ENCODE measurements around the gene LCE1C. TPM values are rescaled to one million over a fixed set of nuclear protein-coding genes. Genes with fewer than 3 reads are reported as not detected.

LCE1C gene, protein sequence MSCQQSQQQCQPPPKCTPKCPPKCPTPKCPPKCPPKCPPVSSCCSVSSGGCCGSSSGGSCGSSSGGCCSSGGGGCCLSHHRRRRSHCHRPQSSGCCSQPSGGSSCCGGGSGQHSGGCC
- total RNA-seq, result 0.24 and 1.3 TPM in 2 replicates

DNA sequence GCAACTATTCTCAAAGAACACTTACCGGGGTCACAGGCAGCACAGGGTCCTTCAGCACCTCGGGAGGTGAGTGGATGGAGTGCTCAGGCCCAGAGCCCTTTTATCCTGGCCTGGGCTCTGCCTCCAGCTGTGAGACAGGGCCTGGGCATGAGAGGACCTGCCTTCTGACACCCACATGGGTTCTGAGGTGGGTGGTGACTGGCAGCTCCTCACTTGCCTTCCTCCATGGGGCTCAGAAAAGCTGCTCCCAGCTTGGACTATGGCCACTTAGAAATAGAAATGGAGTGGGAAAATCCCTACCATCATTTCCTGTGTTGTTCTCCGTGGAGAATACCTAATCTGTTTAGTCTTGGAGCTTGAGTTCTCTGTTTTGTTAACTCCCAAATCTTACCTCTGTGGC lies at the start of gene LCE1C:
TSS of gene LCE1C (minus strand) at position 76 of the 400 bp plus-strand sequence. CDS start 1,173 bp downstream, outside the sequence.

DNA sequence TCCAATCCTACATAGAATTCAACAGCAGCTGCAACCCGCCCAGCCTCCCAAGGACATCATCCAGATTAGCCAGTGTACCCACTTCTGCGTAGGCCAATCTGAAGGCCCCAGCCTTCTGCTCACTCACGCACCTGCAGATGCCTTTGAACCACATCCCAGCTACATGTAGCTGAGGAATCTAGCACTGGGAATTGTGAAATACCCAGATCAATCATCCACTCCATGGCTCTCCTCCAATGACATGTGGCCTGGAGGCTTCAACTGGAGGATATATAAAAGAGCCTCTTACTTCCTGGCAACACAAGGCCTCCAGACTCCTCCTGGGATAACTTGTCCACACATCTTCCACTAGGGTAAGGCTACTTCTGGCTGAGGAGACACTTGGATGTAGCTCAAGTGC lies 36.1 kb upstream of the LCE1C start, which contains the start of gene LCE6A:
TSS of gene LCE6A (plus strand) at position 301 of the 400 bp plus-strand sequence. CDS start 665 bp downstream, outside the sequence.

GRCh38 chr1:152827173-152827572 lies 20.7 kb upstream of the LCE1C start, which contains the start of gene LCE1A:
TSS of gene LCE1A (plus strand) at chr1:152827473. CDS start at chr1:152827473, 0 bp downstream.

DNA sequence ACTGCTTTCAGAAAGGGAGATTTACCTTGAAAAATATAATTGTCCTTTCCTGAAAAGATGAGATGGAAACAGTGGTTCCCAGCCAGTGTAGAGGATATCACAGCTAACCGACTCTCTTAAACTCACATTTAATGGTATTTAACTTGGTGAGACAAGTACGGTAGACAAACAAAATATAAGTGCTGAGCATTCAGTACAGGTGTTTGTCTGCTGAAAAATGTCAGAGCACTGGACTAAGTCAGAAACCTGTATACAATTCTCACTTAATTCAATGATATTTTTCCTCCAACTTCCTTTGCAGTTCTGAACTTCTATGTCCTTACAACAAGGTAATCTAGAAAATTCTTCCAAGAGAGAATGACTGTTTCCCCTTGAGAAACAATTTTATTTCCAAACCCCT lies 5.2 kb upstream of the LCE1C start, which contains the start of gene LCE1B:
TSS of gene LCE1B (plus strand) at position 301 of the 400 bp plus-strand sequence. CDS start 476 bp downstream, outside the sequence.

GRCh38 chr1:152796421-152796820 lies 10.0 kb downstream of the LCE1C start, which contains the start of gene LCE1D:
TSS of gene LCE1D (plus strand) at chr1:152796721. CDS start at chr1:152797795, 1,074 bp downstream.

DNA sequence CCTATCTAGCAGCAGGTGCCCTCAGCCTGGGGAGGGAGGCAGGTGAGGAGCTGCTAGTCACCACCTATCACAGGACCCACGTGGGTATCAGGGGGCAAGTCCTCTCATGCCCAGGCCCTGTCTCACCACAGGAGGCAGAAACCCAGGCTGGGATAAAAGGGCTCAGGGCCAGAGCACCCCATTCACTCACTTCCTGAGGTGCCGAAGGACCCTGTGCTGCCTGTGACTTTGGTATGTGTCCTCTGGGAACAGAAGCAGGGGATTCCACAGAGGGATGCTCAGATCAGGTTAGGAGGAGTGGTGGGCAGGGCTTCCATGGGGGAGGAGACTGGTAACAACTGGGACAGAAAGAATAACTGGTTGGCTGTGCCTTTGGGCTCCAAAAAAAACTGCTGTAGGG lies 20.4 kb downstream of the LCE1C start, which contains the start of gene LCE1E:
TSS of gene LCE1E (plus strand) at position 181 of the 400 bp plus-strand sequence. CDS start 1,043 bp downstream, outside the sequence.

DNA sequence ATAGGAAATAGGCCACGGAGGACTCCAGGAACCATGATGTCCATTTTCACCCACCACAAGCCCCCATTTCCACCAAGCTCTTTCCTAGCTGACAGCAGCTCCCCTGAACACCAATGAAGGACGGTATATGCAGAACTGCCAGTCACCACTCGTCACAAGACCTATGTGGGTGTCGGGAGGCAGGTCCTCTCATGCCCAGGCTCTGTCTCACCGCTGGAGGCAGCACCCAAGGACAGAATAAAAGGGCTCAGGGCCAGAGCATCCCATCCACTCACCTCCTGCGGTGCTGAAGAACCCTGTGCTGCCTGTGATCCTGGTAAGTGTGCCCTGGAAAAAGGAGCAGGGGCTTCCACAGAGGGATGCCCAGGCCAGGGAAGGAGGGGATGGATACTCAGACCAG lies 31.6 kb downstream of the LCE1C start, which contains the start of gene LCE1F:
TSS of gene LCE1F (plus strand) at position 266 of the 400 bp plus-strand sequence. CDS start 1,232 bp downstream, outside the sequence.

DNA sequence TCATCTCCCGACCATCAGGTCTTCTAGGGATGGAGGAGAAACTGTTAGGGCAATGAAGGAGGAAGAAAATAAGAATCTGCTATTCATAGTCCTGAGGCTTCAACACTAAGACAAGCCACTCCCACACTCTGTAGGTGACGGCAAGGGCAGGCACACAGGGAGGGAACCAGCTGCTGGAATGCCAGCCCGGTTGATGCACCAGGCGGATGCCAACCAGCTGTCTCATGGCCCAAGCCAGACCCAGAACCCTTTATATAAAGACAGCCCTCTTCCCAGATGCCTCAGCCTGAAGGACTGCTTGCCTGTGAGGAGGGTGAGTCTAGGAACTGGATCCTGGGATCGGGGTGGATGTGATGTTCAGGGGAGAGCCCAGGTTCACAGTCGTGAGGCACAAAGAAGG lies 48.7 kb downstream of the LCE1C start, which contains the start of gene KPRP:
TSS of gene KPRP (plus strand) at position 279 of the 400 bp plus-strand sequence. CDS start 1,564 bp downstream, outside the sequence.

Other genes starting within 250 kb of the LCE1C start
- gene LCE3E, start 239.9 kb downstream of the LCE1C start, total RNA-seq, result 0.48 TPM in 1 of 2 replicates, not detected in the other
- gene LCE3D, start 226.1 kb downstream of the LCE1C start, total RNA-seq, result not detected in 2 replicates
- gene LCE3C, start 206.4 kb downstream of the LCE1C start, total RNA-seq, result not detected in 2 replicates
- not detected in 2 replicates for gene LCE3B, start 192.8 kb downstream of the LCE1C start, total RNA-seq
- not detected in 2 replicates for gene LCE3A, start 183.5 kb downstream of the LCE1C start, total RNA-seq
- gene LCE2D, start 143.3 kb downstream of the LCE1C start, total RNA-seq, result not detected in 2 replicates
- not detected in 2 replicates for gene LCE2C, start 131.4 kb downstream of the LCE1C start, total RNA-seq
- gene LCE2B, start 120.5 kb downstream of the LCE1C start, total RNA-seq, result not detected in 2 replicates
- not detected in 2 replicates for gene LCE2A, start 108.3 kb downstream of the LCE1C start, total RNA-seq
- not detected in 2 replicates for gene LCE4A, start 98.5 kb downstream of the LCE1C start, total RNA-seq
- gene KPRP, start 48.6 kb downstream of the LCE1C start, total RNA-seq, result under 0.01 TPM in 1 of 2 replicates, not detected in the other
- gene LCE1F, start 31.5 kb downstream of the LCE1C start, total RNA-seq, result not detected in 2 replicates
- gene LCE1E, start 20.4 kb downstream of the LCE1C start, total RNA-seq, result 0.24 TPM in 1 of 2 replicates, not detected in the other
- gene LCE1D, start 9.9 kb downstream of the LCE1C start, total RNA-seq, result not detected in 2 replicates
- not detected in 2 replicates for gene LCE1B, start 5.3 kb upstream of the LCE1C start, total RNA-seq
- not detected in 2 replicates for gene LCE1A, start 20.8 kb upstream of the LCE1C start, total RNA-seq
- gene LCE6A, start 36.2 kb upstream of the LCE1C start, total RNA-seq, result not detected in 2 replicates
- gene LCE7A, start 53.3 kb upstream of the LCE1C start, total RNA-seq, result not detected in 2 replicates
- not detected in 2 replicates for gene SMCP, start 71.7 kb upstream of the LCE1C start, total RNA-seq
- gene IVL, start 101.9 kb upstream of the LCE1C start, total RNA-seq, result 0.43 and 6.5 TPM in 2 replicates
- not detected in 2 replicates for gene SPRR5, start 140.6 kb upstream of the LCE1C start, total RNA-seq
- gene SPRR4, start 164.0 kb upstream of the LCE1C start, total RNA-seq, result not detected in 2 replicates
- not detected in 2 replicates for gene SPRR1A, start 177.4 kb upstream of the LCE1C start, total RNA-seq
- 8.9 and 51.4 TPM in 2 replicates for gene SPRR3, start 195.1 kb upstream of the LCE1C start, total RNA-seq
- gene SPRR1B, start 224.6 kb upstream of the LCE1C start, total RNA-seq, result 14.7 and 15.3 TPM in 2 replicates
- gene SPRR2D, start 234.5 kb upstream of the LCE1C start, total RNA-seq, result 1.1 TPM in 1 of 2 replicates, not detected in the other

Data from tracheal epithelial cell (primary cell).